Muscle layer of duodenum (tissue), 2 donors: ENCODE data around the gene FAM200C.

ENCODE experiments used
- H3K27ac ChIP-seq: one replicate; pipeline ENCODE4 v1.7.0; 2013; ENCODE audit warnings: mild to moderate bottlenecking, low read length
- H3K27me3 ChIP-seq: one replicate; pipeline ENCODE4 v1.7.0; 2013; ENCODE audit warnings: low read depth, mild to moderate bottlenecking, control low read depth, low read length
- H3K36me3 ChIP-seq, 2 donors: one replicate each; pipeline ENCODE4 v1.7.0; 2013; ENCODE audit warnings: low read length in 2 of 2, control low read depth in 1 of 2, mild to moderate bottlenecking in 1 of 2; ENCODE audit not compliant: insufficient read depth in 2 of 2, control insufficient read depth in 1 of 2
- H3K4me1 ChIP-seq, 2 donors: one replicate each; pipeline ENCODE4 v1.7.0; 2013; ENCODE audit warnings: low read length in 2 of 2, mild to moderate bottlenecking in 2 of 2, control low read depth in 1 of 2, moderate library complexity in 1 of 2; ENCODE audit not compliant: insufficient read depth in 2 of 2, control insufficient read depth in 1 of 2
- H3K4me3 ChIP-seq, 2 donors: one replicate each; pipeline ENCODE4 v1.7.0; 2013; ENCODE audit warnings: low read length in 2 of 2, low read depth in 1 of 2, mild to moderate bottlenecking in 1 of 2
- H3K9me3 ChIP-seq, 2 donors: one replicate each; pipeline ENCODE4 v1.7.0; 2013; ENCODE audit warnings: low read length in 2 of 2, control low read depth in 1 of 2, mild to moderate bottlenecking in 1 of 2; ENCODE audit not compliant: control insufficient read depth in 1 of 2
- donor health status: healthy.

The FAM200C gene

DNA sequence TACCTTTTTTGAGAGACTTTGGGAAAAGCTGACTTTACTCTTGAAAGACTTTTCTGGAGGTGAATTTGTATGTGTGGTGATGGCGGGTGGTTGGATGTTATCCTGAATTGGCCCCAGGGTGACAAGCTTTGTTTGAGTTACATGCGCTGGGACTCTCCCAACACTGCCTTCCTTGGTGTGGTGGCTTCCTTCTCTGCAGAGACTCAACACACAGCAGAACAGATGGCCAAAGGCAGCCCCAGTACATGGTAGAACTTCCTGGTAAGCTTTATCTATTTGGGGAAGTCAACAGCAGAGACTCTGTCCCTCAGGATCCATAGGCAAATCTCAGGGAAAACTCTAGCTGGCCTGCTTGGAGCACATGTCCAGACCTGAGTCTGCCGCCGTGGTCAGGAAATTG, 47.5 kb downstream of the FAM200C start:
- H3K4me1 ChIP-seq: peaks cover 0 to 9% of the 10 kb centered on the region in 2 donors
- H3K27ac ChIP-seq: no peak overlapping the region
- H3K4me3 ChIP-seq: no peak overlapping the region
- no peaks in the 10 kb centered on the region for H3K27me3 ChIP-seq
- no peaks in the 10 kb centered on the region for H3K9me3 ChIP-seq
- peaks cover 0 to 10% of the 10 kb centered on the region in 2 donors for H3K36me3 ChIP-seq

DNA sequence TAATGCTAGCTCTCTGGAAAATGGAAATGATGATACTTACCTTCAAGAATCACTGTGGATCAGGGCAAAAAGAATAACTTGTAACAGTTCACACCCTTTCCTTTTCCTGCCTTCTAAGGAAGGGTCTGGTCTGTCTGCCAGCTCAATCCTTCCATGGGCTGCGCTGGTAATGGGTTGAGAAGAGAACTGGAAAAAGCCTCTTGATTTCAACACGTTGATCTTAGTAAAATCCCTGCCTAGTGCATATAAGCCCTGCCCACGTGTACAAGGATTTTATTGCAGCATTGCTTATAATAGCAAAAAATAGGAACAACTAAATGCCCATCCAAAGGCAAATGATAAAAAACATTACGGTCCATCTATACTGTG, 49.9 kb downstream of the FAM200C start:
- no peaks in the 10 kb centered on the region for H3K9me3 ChIP-seq
- H3K4me1 ChIP-seq: no peaks in the 10 kb centered on the region
- H3K36me3 ChIP-seq: peaks cover 0 to 10% of the 10 kb centered on the region in 2 donors
- no peak overlapping the region for H3K27ac ChIP-seq
- no peak overlapping the region for H3K4me3 ChIP-seq
- H3K27me3 ChIP-seq: no peaks in the 10 kb centered on the region

DNA sequence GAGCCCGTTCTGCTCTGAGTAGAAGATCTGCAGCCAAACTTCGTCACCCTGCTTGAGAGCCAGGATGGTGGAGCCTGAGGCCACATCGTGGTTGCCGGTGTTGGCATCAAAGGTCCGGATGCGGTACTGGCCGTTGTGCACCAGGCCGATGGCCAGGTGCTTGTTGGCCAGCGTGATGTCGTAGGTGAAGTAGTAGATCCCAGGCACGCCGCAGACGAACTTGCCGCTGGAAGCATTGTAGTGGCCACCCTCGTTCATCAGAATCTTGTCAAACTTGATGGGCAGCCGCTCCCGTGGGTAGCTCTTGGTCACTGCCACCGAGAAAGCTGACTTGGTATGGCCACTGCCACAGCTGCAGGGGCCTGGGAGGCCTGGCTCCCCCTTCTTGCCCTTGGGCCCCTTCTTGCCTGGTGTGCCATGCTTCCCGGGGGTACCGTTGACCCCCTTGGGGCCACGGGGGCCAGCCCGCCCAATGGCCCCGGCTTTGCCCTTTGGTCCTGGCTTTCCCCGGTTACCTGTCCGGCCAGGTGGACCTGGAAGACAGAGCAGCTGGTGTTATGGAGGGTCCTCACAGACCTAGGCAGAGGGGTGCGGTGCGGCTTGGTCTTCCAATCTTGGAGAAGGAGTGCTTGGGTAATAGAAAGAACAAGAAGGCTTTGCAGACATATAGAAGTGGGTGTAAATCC, 50.5 kb downstream of the FAM200C start:
- H3K4me1 ChIP-seq: no peaks in the 10 kb centered on the region
- peaks cover 0 to 10% of the 10 kb centered on the region in 2 donors for H3K36me3 ChIP-seq
- no peak overlapping the region for H3K4me3 ChIP-seq
- H3K9me3 ChIP-seq: no peaks in the 10 kb centered on the region
- no peaks in the 10 kb centered on the region for H3K27me3 ChIP-seq
- no peak overlapping the region for H3K27ac ChIP-seq

- H3K4me3 ChIP-seq: no peak overlapping the region
- H3K4me1 ChIP-seq: no peaks in the 10 kb centered on the region
- H3K27me3 ChIP-seq: no peaks in the 10 kb centered on the region
Measured at GRCh38 chr5:160348080-160348479, 51.8 kb downstream of the FAM200C start.

DNA sequence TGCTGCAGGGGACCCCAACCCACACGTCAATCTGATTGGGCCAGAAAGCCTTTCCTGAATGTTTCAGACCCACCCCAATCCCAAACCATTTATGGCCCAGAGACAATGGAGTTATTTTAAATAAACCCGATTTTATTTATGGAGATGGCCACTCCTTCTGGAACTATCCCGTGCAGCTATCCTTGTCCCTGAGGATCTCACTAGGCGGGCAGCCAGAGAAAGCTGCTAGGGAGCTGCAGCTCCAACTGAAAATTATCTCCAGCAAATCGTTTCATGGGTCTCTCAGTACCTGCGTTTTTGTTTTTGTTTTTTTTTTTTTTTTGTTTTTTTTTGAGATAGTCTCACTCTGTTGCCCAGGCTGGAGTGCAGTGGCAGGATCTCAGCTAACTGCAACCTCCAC, 52.4 kb downstream of the FAM200C start:
- H3K9me3 ChIP-seq: no peaks in the 10 kb centered on the region
- H3K36me3 ChIP-seq: peaks cover 0 to 10% of the 10 kb centered on the region in 2 donors
- no peak overlapping the region for H3K27ac ChIP-seq
- no peaks in the 10 kb centered on the region for H3K4me1 ChIP-seq
- H3K27me3 ChIP-seq: no peaks in the 10 kb centered on the region
- no peak overlapping the region for H3K4me3 ChIP-seq

More at GRCh38 chr5:160348080-160348479, 51.8 kb downstream of the FAM200C start:
- peaks cover 0 to 10% of the 10 kb centered on the region in 2 donors for H3K36me3 ChIP-seq
- H3K9me3 ChIP-seq: no peaks in the 10 kb centered on the region
- H3K27ac ChIP-seq: no peak overlapping the region
